IMR-90 (cell line): ENCODE data around the gene ARHGAP10. TPM values are rescaled to one million over a fixed set of nuclear protein-coding genes. Genes with fewer than 3 reads are reported as not detected.

Experiments used
- ATAC-seq: fragments of 200-7000 bp; cut with Tn5 transposase; 2 replicates; pipeline ENCODE4 v1.9.1; 2020; ENCODE audit warnings: low read depth, mild to moderate bottlenecking, moderate library complexity
- BruUV-seq: library from RNA; stranded (reverse); fragments of 400-500 nt; replicated peaks from 2 replicates; lab custom pipeline; 2021; lab: Mats Ljungman, UMichigan
- CTCF ChIA-PET: fragments of 300-600 bp; formaldehyde crosslinking; extraction: SDS; loops from one replicate; lab custom pipeline; 2021; ENCODE audit warnings: antibody characterized with exemption; lab: Yijun Ruan, JAX
- POLR2A ChIA-PET: fragments of 300-600 bp; sonication (Branson Sonifier 250); formaldehyde crosslinking; loops from one replicate; lab custom pipeline; 2022; ENCODE audit warnings: antibody characterized with exemption; ENCODE audit not compliant: unreplicated experiment; lab: Charles Lee
- DNase-seq: peaks from one replicate; pipeline ENCODE4 v3.0.0; 2013
- H2AFZ ChIP-seq: replicated peaks from 2 replicates; pipeline ENCODE3; 2013; ENCODE audit warnings: low read length, mild to moderate bottlenecking; ENCODE audit not compliant: poor library complexity
- H2AK5ac ChIP-seq: 2 replicates; pipeline ENCODE4 v1.6.1; 2013; ENCODE audit warnings: low read depth, low read length, inconsistent platforms
- H2AK9ac ChIP-seq: replicated peaks from 2 replicates; pipeline ENCODE3; 2013; ENCODE audit warnings: mild to moderate bottlenecking, low read depth, low read length, moderate library complexity; ENCODE audit not compliant: poor library complexity
- H2BK120ac ChIP-seq: 2 replicates; pipeline ENCODE4 v1.6.1; 2013; ENCODE audit warnings: low read depth, low read length, inconsistent platforms
- H2BK15ac ChIP-seq: 3 replicates; pipeline ENCODE4 v1.6.1; 2013; ENCODE audit warnings: low read depth, low read length, inconsistent platforms
- H2BK20ac ChIP-seq: 2 replicates; pipeline ENCODE4 v1.6.1; 2013; ENCODE audit warnings: low read depth, mild to moderate bottlenecking, inconsistent platforms, low read length, moderate library complexity
- H2BK5ac ChIP-seq: 2 replicates; pipeline ENCODE4 v1.6.1; 2013; ENCODE audit warnings: mild to moderate bottlenecking, low read depth, low read length, inconsistent platforms; ENCODE audit not compliant: poor library complexity, severe bottlenecking
- H3K14ac ChIP-seq: replicated peaks from 2 replicates; pipeline ENCODE4 v1.6.1; 2013; ENCODE audit warnings: low read depth, low read length, inconsistent platforms
- H3K18ac ChIP-seq: 2 replicates; pipeline ENCODE4 v1.6.1; 2013; ENCODE audit warnings: low read depth, low read length, control low read depth
- H3K23ac ChIP-seq: 2 replicates; pipeline ENCODE4 v1.6.1; 2013; ENCODE audit warnings: low read depth, low read length, inconsistent platforms
- H3K27ac ChIP-seq: 2 replicates; pipeline ENCODE4 v1.5.1; 2013; ENCODE audit warnings: mild to moderate bottlenecking, control low read depth, low read length; ENCODE audit not compliant: insufficient read depth
- H3K27me3 ChIP-seq: 2 replicates; pipeline ENCODE4 v1.6.1; 2013; ENCODE audit warnings: low read length; ENCODE audit not compliant: control insufficient read depth, insufficient read depth
- H3K36me3 ChIP-seq: 2 replicates; pipeline ENCODE4 v1.6.1; 2013; ENCODE audit warnings: low read length, mixed read lengths; ENCODE audit not compliant: control insufficient read depth, insufficient read depth
- H3K4ac ChIP-seq: 2 replicates; pipeline ENCODE4 v1.6.1; 2013; ENCODE audit warnings: low read depth, low read length, inconsistent platforms
- H3K4me1 ChIP-seq: 2 replicates; pipeline ENCODE4 v1.6.1; 2013; ENCODE audit warnings: low read length, mixed read lengths; ENCODE audit not compliant: control insufficient read depth, insufficient read depth
- H3K4me2 ChIP-seq: 2 replicates; pipeline ENCODE4 v1.6.1; 2013; ENCODE audit warnings: low read depth, mild to moderate bottlenecking, control low read depth, low read length, moderate library complexity
- H3K4me3 ChIP-seq: 2 replicates; pipeline ENCODE4 v1.5.1; 2013; ENCODE audit warnings: low read depth, mild to moderate bottlenecking, control low read depth, low read length, moderate library complexity; ENCODE audit not compliant: insufficient read depth
- H3K56ac ChIP-seq: 2 replicates; pipeline ENCODE4 v1.6.1; 2013; ENCODE audit warnings: low read length, inconsistent platforms; ENCODE audit not compliant: insufficient read depth; ENCODE audit errors: extremely low read depth
- H3K79me1 ChIP-seq, 2 experiments: 2 replicates each; pipeline ENCODE4 v1.6.1; 2013; ENCODE audit warnings: low read length in 2 of 2, inconsistent platforms in 1 of 2, low read depth in 1 of 2
- H3K9ac ChIP-seq: 2 replicates; pipeline ENCODE4 v1.6.1; 2013; ENCODE audit warnings: low read depth, low read length, control low read depth
- H3K9me1 ChIP-seq: 2 replicates; pipeline ENCODE4 v1.6.1; 2013; ENCODE audit warnings: low read length, inconsistent platforms; ENCODE audit not compliant: insufficient read depth
- H3K9me3 ChIP-seq: 2 replicates; pipeline ENCODE4 v1.6.1; 2013; ENCODE audit warnings: low read length; ENCODE audit not compliant: control insufficient read depth, insufficient read depth
- H4K20me1 ChIP-seq: 2 replicates; pipeline ENCODE4 v1.6.1; 2013; ENCODE audit warnings: low read length, inconsistent platforms; ENCODE audit not compliant: insufficient read depth
- H4K5ac ChIP-seq: 2 replicates; pipeline ENCODE4 v1.6.1; 2013; ENCODE audit warnings: mild to moderate bottlenecking, low read depth, low read length, control low read depth
- H4K8ac ChIP-seq, 2 experiments: 2 replicates each; pipeline ENCODE4 v1.6.1; 2013; ENCODE audit warnings: low read depth in 2 of 2, low read length in 2 of 2, control low read depth in 1 of 2, inconsistent platforms in 1 of 2
- H4K91ac ChIP-seq: 2 replicates; pipeline ENCODE4 v1.6.1; 2013; ENCODE audit warnings: low read depth, low read length, inconsistent platforms; ENCODE audit not compliant: insufficient read depth
- BHLHE40 ChIP-seq: fragments of 150-350 bp; IDR thresholded peaks from 2 replicates; pipeline ENCODE4 v1.6.1; 2016; ENCODE audit warnings: mild to moderate bottlenecking, low read depth, low read length
- CEBPB ChIP-seq: IDR thresholded peaks from 2 replicates; pipeline ENCODE4 v1.6.1; 2012; ENCODE audit warnings: low read depth, low read length, improper control_type of control experiment
- CHD1 ChIP-seq: IDR thresholded peaks from 2 replicates; pipeline ENCODE4 v1.6.1; 2012; ENCODE audit warnings: low read depth, low read length, improper control_type of control experiment
- CTCF ChIP-seq: conservative IDR thresholded peaks from 2 replicates; pipeline ENCODE4 v1.5.1; 2012; ENCODE audit warnings: mild to moderate bottlenecking, low read depth, low read length, improper control_type of control experiment
- ELK1 ChIP-seq: fragments of 150-350 bp; IDR thresholded peaks from 2 replicates; pipeline ENCODE4 v1.6.1; 2016; ENCODE audit warnings: low read depth, mild to moderate bottlenecking, low read length, moderate library complexity, borderline replicate concordance
- FOS ChIP-seq: fragments of 150-350 bp; IDR thresholded peaks from 2 replicates; pipeline ENCODE4 v1.6.1; 2016; ENCODE audit warnings: low read depth, low read length
- MAFK ChIP-seq: IDR thresholded peaks from 2 replicates; pipeline ENCODE4 v1.6.1; 2012; ENCODE audit warnings: low read depth, low read length, improper control_type of control experiment
- MAZ ChIP-seq: IDR thresholded peaks from 2 replicates; pipeline ENCODE4 v1.6.1; 2012; ENCODE audit warnings: low read depth, mild to moderate bottlenecking, low read length, improper control_type of control experiment, moderate library complexity, borderline replicate concordance
- MXI1 ChIP-seq: IDR thresholded peaks from 2 replicates; pipeline ENCODE4 v1.6.1; 2012; ENCODE audit warnings: low read depth, mild to moderate bottlenecking, low read length, moderate library complexity, borderline replicate concordance
- NFE2L2 ChIP-seq: fragments of 150-350 bp; IDR thresholded peaks from 2 replicates; pipeline ENCODE4 v1.6.1; 2016; ENCODE audit warnings: low read depth, mild to moderate bottlenecking, low read length
- POLR2A ChIP-seq: IDR thresholded peaks from 2 replicates; pipeline ENCODE4 v1.6.1; 2012; ENCODE audit warnings: mild to moderate bottlenecking, low read depth, low read length
- RAD21 ChIP-seq: IDR thresholded peaks from 2 replicates; pipeline ENCODE4 v1.6.1; 2012; ENCODE audit warnings: low read length, improper control_type of control experiment
- RCOR1 ChIP-seq: IDR thresholded peaks from 2 replicates; pipeline ENCODE4 v1.6.1; 2012; ENCODE audit warnings: mild to moderate bottlenecking, low read length, improper control_type of control experiment; ENCODE audit not compliant: insufficient replicate concordance
- RFX5 ChIP-seq: IDR thresholded peaks from 2 replicates; pipeline ENCODE4 v1.8.0; 2012; ENCODE audit warnings: low read depth, mild to moderate bottlenecking, low read length, moderate library complexity
- SMC3 ChIP-seq: fragments of 150-350 bp; IDR thresholded peaks from 2 replicates; pipeline ENCODE4 v1.6.1; 2016; ENCODE audit warnings: low read depth, mild to moderate bottlenecking, antibody characterized with exemption, low read length, moderate library complexity
- USF2 ChIP-seq: fragments of 150-350 bp; IDR thresholded peaks from 2 replicates; pipeline ENCODE4 v1.6.1; 2017; ENCODE audit warnings: mild to moderate bottlenecking, antibody characterized with exemption, low read length, low read depth
- WGBS, 2 experiments: methylation state at CpG; one replicate each; pipeline versions ENCODE4 v1.1.5 to v1.1.7; 2013; ENCODE audit warnings: missing lambda C conversion rate in 2 of 2; ENCODE audit not compliant: insufficient read length in 1 of 2; ENCODE audit errors: extremely low coverage in 2 of 2; 5-methylcytosine and 5-hydroxymethylcytosine counted together
- dilution Hi-C: fragments of 300-500 bp; cut with HindIII; formaldehyde crosslinking; loops from one replicate; pipeline ENCODE4 v1.14.3; 2018; ENCODE audit warnings: low sequenced_read_pairs; ENCODE audit not compliant: unreplicated experiment
- in situ Hi-C: fragments of 300-500 bp; cut with MboI; formaldehyde crosslinking; loops from 3 replicates; pipeline ENCODE4 v1.14.3; 2019; ENCODE audit warnings: low sequenced_read_pairs, inconsistent platforms, mixed read lengths
- intact Hi-C: fragments of 100-400 bp; cut with micrococcal nuclease; formaldehyde crosslinking; loops from 2 replicates; pipeline ENCODE4 v1.10.0; 2022
- polyA plus RNA-seq, 3 experiments: library from polyadenylated mRNA; depleted of rRNA; stranded (reverse); fragments of >200 nt; gene quantifications; 2 replicates each; pipeline ENCODE4 v1.2.3, GENCODE V29; 2012; ENCODE audit warnings: low replicate concordance in 1 of 3
- total RNA-seq: library from RNA; depleted of rRNA; stranded (reverse); fragments of >200 nt; gene quantifications from 2 replicates; pipeline ENCODE4 v1.2.3, GENCODE V29; 2012

Gene ARHGAP10
- total and polyA plus RNA-seq, 2 of the 4 experiments (the other 2 are of a cell fraction): 27.1 to 29.4 TPM

- Histone ChIP-seq H4K8ac (no peak overlapping the region), H3K9me1 (no peaks in the 10 kb centered on the region), H3K79me1 (no peaks in the 10 kb centered on the region), H3K23ac (no peak overlapping the region), H3K18ac (no peak overlapping the region), H2BK15ac (no peak overlapping the region), H4K5ac (no peak overlapping the region), H4K91ac (no peak overlapping the region), H2AK5ac (no peak overlapping the region), H3K4ac (no peak overlapping the region), H3K56ac (no peak overlapping the region), H3K4me1 (peaks cover 2% of the 10 kb centered on the region; the same call in 1 of the 2 replicates), H2BK120ac (no peak overlapping the region), H2AK9ac (no peak overlapping the region), H2BK5ac (no peak overlapping the region), H3K9me3 (peaks cover 11% of the 10 kb centered on the region), H3K14ac (no peak overlapping the region), H3K4me2 (no peak overlapping the region), H3K27ac (no peak overlapping the region), H4K20me1 (no peaks in the 10 kb centered on the region), H2AFZ (no peak overlapping the region), H3K9ac (no peak overlapping the region), H3K27me3 (no peaks in the 10 kb centered on the region), H3K36me3 (peaks cover 29% of the 10 kb centered on the region), H2BK20ac (no peak overlapping the region), H3K4me3 (no peak overlapping the region)
- DNase-seq: no peak
- POLR2A ChIA-PET: no interaction called here
- CTCF ChIA-PET: no interaction called here
- in situ Hi-C loops (no loop called here), dilution Hi-C loops (no loop called here), intact Hi-C loops (no loop called here)
- TF ChIP-seq RAD21 (no peak), CEBPB (no peak), CHD1 (no peak), MAFK (no peak), FOS (no peak), BHLHE40 (no peak), RFX5 (no peak), USF2 (no peak), RCOR1 (no peak), CTCF (no peak), ELK1 (no peak), SMC3 (no peak), MAZ (no peak), POLR2A (no peak), MXI1 (no peak), NFE2L2 (no peak)
- no peak for ATAC-seq
- 80% methylated on average over 1 of the region's 7 CpGs; no CpG with 5 or more reads in 1 of the 2 experiments for WGBS, 2 experiments
- BruUV-seq: no TSS peak
These were observed 348.1 kb downstream of the ARHGAP10 start for GRCh38 chr4:148079961-148080360.
